Activated naive CD4-positive, alpha-beta T cell treated with Interleukin-2 at 50 U/mL for 16 hours (primary cell): Measurements from ENCODE around the gene ADGRL3.
"Not testable (repeated sequence)": the region's sequence is repeated elsewhere in the genome, so short reads cannot be mapped to it uniquely, and the experiment has no call there.

Experiments
- DNase-seq: peaks from one replicate; pipeline ENCODE4 v3.0.0-alpha.2; 2020

ADGRL3 gene

GRCh38 chr4:61763682-61764081 is 563.6 kb downstream of the ADGRL3 start:
- DNase-seq = no peak

DNA sequence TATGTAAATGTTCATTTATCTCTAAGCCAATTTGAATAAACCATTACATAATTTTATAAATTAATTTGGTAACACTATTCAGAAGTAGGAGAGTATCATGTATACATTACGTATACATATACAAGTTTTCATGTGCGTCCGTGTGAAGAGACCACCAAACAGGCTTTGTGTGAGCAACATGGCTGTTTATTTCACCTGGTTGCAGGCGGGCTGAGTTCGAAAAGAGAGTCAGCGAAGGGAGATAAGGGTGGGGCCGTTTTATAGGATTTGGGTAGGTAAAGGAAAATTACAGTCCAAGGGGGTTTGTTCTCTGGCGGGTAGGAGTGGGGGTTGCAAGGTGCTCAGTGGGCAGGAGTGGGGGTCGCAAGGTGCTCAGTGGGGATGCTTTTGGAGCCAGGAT is 564.0 kb downstream of the ADGRL3 start:
- not testable (repeated sequence) for DNase-seq

GRCh38 chr4:61769444-61770167 is 569.5 kb downstream of the ADGRL3 start:
- not testable (repeated sequence) for DNase-seq

- DNase-seq = no peak
Measured at GRCh38 chr4:61770456-61770855, 570.3 kb downstream of the ADGRL3 start.

- no peak for DNase-seq
Measured at GRCh38 chr4:61771056-61771455, 570.9 kb downstream of the ADGRL3 start.

- no peak for DNase-seq
Measured at GRCh38 chr4:61772126-61772525, 572.0 kb downstream of the ADGRL3 start.

DNA sequence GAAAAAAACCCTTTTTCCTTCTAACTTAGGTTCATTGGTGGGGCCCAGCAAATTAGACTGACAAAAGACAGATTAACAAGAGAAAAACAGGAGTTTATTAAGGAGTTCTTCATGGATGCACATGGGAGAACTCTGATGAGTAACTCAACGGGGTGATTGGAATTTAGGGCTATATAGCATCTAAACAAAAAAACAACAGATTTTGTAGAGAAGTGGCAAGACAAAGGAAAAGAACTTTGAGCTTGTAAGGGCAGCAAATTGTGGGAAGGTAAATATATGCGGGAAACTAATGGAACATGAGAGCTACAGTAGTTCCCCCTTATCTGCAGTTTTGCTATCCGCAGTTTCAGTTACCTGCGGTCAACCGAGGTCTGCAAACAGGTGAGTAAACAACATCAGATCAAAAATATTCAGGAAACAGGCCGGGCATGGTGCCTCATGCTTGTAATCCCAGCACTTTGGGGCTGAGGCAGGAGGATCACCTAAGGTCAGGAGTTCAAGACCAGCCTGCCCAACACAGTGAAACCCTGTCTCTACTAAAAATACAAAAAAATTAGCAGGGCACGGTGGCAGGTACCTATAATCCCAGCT is 573.6 kb downstream of the ADGRL3 start:
- DNase-seq = no peak

- DNase-seq = no peak
Measured at GRCh38 chr4:61782133-61782532, 582.0 kb downstream of the ADGRL3 start.

GRCh38 chr4:61783050-61783449 is 582.9 kb downstream of the ADGRL3 start:
- DNase-seq = no peak

DNA sequence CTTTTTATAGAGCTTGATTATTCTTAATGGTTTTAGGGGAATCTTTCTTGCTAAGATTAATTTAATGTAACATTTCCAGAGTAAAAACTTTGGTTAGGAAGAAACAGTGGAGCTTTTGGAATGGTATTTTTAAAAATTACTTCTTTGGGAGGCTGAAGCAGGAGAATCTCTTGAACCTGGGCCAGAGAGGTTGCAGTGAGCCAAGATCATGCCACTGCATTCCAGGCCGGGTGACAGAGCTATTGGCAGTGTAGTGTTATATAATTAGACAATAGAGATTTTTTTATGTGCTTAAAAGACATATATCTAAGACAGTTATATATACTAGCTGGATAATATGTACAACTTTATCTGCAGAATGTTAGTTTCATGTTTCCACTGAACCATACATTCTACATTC is 585.6 kb downstream of the ADGRL3 start:
- no peak for DNase-seq

DNA sequence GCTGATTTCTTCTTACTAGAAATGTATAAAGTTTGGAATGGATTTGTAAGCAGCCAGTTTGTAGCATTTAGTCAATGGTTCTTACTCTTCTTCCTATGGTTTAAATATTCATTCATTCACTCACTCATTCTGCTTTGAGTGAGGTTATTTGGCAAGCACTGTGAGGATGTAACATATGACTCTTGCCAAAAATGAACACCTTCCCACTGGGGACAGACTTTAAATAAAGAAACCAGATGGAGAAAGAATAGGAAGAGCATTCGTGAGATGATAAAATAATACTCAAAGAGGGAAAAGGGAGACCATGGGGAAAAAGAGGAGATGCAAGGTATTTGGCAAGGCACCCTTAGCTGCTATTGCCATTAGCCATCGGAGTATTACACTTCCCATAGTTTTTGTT is 586.1 kb downstream of the ADGRL3 start:
- DNase-seq = no peak

GRCh38 chr4:61795998-61796397 is 595.9 kb downstream of the ADGRL3 start:
- no peak for DNase-seq

GRCh38 chr4:61799794-61800193 is 599.7 kb downstream of the ADGRL3 start:
- DNase-seq = no peak

DNA sequence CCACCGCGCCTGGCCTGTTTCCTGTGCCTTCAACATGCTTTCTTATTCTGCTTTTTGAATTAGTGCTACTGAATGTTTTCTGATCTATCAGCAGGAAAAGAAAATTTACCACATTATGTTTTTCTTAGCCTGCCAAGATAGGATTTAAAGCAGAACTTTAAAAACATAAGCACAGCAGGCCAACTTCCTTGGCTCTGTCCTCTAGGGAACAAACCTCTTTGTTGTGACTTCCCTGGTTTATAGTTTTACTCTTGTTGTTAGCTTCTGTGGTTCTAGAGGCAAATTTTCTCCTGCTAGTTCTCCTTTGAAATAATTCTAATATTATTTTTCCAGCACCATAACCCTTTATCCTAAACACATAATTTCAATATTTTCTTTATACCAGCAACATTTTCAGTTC is 605.1 kb downstream of the ADGRL3 start:
- no peak for DNase-seq

DNA sequence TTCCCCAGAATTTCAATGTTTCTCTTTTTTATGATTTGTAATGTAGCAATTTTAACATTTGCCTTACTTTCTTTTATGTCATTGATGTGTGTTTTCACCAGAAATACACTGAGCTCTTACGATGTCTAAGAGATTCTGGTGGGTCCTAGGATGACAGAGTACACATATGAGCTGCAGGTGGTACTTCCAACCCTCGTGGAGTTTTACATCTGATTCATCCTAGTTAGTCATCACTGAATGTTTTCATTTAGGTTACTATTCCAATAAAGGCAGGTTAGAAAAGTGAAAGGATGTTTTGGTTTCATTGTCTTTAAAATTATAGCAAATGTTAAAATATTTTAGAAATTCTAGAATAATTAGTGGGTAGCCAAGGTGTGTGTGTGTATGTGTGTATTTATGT is 605.9 kb downstream of the ADGRL3 start:
- DNase-seq = no peak

GRCh38 chr4:61812171-61812570 is 612.0 kb downstream of the ADGRL3 start:
- DNase-seq = no peak

DNA sequence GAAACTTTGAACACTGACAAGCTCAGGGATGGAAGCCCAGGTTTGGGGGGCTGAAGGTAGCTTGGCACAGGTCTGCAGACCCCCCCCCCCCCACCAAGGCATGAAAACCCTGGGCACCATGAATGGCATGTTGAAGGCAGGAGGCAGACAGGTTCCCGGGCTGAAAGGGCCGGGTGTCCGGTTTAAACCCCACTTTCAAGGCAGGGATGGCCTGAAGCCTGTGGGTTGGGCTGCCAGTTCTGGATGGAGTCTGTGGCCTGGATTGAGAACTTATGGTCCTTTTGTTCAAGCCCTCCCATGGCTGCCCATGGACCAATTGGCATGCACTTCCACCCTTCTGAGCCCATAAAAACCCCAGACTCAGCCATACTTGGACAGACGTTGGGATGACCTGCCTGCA is 616.9 kb downstream of the ADGRL3 start:
- no peak for DNase-seq

DNA sequence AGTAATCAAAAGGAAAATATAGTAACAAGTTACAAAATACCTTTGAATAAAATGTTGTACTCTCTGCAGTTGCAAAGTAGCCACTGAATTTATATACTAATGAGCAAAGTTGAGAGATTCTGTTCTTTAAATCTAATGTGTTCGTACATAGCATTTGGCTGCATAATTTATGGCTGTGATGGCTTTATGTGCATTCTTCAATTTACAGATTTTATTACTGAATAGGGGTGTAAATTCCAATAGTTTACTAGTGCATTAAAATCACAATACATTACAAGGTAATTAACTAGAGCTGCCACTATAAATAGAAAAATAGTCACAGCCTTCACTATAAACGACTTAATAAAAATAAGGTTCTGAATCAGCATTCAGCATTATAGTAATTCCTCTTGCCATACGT is 620.0 kb downstream of the ADGRL3 start:
- DNase-seq = no peak

DNA sequence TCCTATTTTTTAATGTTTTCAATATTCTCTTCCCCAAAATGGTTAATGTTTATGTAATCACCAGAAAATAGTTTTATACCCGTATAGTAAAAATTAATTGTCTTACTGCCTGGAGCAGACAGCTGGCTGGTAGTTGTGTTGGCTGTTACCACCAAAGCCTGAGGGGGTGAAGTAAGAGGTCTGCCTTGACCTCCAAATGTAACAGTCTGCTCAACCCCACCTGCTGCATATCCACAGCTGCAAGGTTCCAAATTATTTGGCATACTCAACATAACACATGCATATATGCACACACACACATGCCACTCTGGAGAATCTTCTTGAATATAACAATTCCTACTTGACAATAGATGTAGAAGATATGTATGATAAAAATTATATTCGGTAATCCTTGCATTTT is 624.3 kb downstream of the ADGRL3 start:
- no peak for DNase-seq

DNA sequence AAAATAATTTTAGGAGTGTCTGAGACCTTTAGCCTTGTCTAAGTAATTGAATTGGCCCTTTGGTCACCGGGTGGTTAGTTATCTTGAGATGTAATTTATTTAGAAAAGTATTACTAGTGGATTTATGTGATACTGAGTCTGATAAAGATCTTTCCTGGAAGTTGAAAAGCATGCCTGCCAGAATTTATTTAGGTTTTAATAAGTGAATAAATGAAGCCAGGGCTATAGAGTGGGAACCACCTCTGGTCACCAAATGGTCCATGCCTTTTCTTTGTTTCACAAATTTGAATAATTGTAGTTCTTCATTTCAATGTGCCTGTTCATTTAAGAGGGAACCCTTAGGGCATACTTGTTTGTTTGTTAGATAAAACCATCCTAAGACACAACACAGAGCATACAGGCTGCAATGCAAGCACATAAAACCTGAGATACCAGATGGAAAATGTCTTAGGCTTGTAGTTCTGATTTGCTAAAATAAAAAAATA is 627.8 kb downstream of the ADGRL3 start:
- no peak for DNase-seq

DNA sequence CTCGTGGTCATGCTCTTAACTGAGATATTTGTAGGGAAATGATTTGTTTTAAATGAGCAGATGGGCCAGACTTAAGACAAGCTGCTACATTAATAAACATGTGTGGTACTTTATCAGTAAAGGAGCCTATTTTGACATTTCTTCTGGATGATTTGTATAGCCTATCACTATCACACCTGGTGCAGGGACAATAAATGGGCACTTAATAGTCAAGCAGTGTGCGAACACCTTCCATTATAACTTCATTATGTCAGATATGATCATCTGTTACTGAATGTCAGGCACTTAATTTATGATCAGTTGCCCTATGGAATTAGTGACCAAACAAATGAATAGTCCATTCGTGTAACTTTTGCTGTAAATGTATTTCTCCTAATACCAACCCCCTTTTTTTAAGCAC is 628.8 kb downstream of the ADGRL3 start:
- DNase-seq = no peak

GRCh38 chr4:61831987-61832386 is 631.9 kb downstream of the ADGRL3 start:
- DNase-seq = no peak

DNA sequence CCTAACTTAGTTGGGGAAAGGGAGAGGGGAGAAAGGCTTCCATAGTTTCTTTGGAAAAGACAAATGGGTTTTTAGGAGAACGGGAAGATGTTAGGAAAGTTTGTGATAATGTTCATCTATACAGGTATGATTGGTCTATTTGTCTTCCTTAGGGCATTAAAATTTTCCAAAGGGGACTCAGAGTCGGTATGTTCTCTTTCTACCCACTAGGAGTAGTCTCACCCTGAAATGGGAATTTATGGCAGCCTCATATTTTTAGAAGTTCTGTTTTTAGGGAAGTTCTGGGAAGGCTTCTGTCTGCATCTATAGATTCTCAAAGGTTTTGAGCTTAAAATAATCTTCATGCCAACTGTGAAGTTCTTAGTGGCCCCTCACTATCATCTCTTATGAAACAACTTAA is 637.3 kb downstream of the ADGRL3 start:
- DNase-seq = no peak

DNA sequence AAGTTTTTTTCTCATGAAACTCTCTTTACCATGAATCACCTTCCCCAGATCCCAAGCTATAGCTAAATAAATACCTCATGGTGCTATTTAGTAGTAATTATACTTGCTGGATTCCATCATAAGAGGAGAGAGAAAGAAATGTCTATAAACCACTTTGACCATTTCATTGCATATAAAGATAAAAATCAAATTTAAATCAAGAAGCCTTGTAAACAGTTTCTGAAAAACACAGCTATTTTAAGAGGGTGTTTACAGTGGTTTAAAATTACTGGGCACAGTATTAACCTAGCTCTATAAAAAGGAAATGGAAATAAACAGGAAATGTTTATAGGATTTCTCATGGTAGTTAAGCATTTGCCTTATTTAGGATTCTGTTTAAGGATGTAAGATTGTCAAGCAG is 637.9 kb downstream of the ADGRL3 start:
- no peak for DNase-seq

DNA sequence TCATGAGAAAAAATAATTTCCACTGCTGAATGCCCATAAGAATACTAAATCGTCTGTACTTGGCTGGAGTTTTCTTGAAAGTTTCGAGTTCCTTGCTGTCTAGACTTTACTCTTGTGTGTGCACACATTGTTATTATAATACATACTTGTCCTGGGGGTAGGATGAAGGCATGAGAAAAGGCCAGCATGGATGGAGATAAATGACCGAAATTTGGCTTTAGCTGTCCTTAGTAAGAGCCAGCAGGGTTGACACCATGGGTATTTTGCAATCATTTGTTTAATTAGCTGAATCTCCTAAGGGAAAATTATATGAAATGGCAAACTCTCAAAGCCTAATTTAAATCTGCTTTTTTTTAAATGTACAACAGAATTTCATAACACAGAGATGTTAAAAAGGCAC is 641.6 kb downstream of the ADGRL3 start:
- DNase-seq = no peak
